ENCODE data around the gene UBAC2. TPM values are rescaled to one million over a fixed set of nuclear protein-coding genes. Genes with fewer than 3 reads are reported as not detected.
A peak's percentile ranks its signal among the peaks of the same experiment; 100 is the strongest.

The UBAC2 gene
- polyA plus RNA-seq, 4 donors, result 56.2 to 92.6 (median 76.0) TPM

- peaks cover 0 to 9% (median 0%) of the 10 kb centered on the region in 3 donors for H3K36me3 ChIP-seq (ENCODE audit: control insufficient read depth in 3 of 3, insufficient read depth in 2 of 3, low read depth in 1 of 3, low read length in 3 of 3)
- WGBS, 3 donors, result 79 to 94% (median 93%) methylated on average over 8 of the region's 8 CpGs
- no peak for FAIRE-seq
- peak overlapping the region in 1 of 3 donors; percentile 44 for H3K27ac ChIP-seq (ENCODE audit: low read depth in 1 of 3, low read length in 2 of 3)
- no peak for DNase-seq
- no peaks in the 10 kb centered on the region for H3K27me3 ChIP-seq (ENCODE audit: control insufficient read depth in 3 of 3, insufficient read depth in 3 of 3, low read length in 3 of 3)
- no peaks in the 10 kb centered on the region for H3K9me3 ChIP-seq (ENCODE audit: control insufficient read depth in 2 of 2, insufficient read depth in 1 of 2, low read depth in 1 of 2, low read length in 1 of 2)
- H3K4me1 ChIP-seq (ENCODE audit: control insufficient read depth in 3 of 3, insufficient read depth in 2 of 3, low read depth in 1 of 3, low read length in 2 of 3), result peaks cover 0 to 6% (median 5%) of the 10 kb centered on the region in 3 donors
- no peak overlapping the region for H3K4me3 ChIP-seq (ENCODE audit: low read depth in 1 of 3, low read length in 3 of 3)
Measured at GRCh38 chr13:99221567-99222239, 21.0 kb downstream of the UBAC2 start.

- no peak overlapping the region for H3K27ac ChIP-seq (ENCODE audit: low read depth in 1 of 3, low read length in 2 of 3)
- H3K4me3 ChIP-seq (ENCODE audit: low read depth in 1 of 3, low read length in 3 of 3), result no peak overlapping the region
- DNase-seq, result no peak
- H3K9me3 ChIP-seq (ENCODE audit: control insufficient read depth in 2 of 2, insufficient read depth in 1 of 2, low read depth in 1 of 2, low read length in 1 of 2), result no peaks in the 10 kb centered on the region
- WGBS, 3 donors, result 19 to 46% (median 25%) methylated on average over 1 of the region's 1 CpG
- H3K27me3 ChIP-seq (ENCODE audit: control insufficient read depth in 3 of 3, insufficient read depth in 3 of 3, low read length in 3 of 3), result no peaks in the 10 kb centered on the region
- peaks cover 0 to 4% (median 2%) of the 10 kb centered on the region in 3 donors for H3K36me3 ChIP-seq (ENCODE audit: control insufficient read depth in 3 of 3, insufficient read depth in 2 of 3, low read depth in 1 of 3, low read length in 3 of 3)
- peaks cover 0 to 10% (median 9%) of the 10 kb centered on the region in 3 donors for H3K4me1 ChIP-seq (ENCODE audit: control insufficient read depth in 3 of 3, insufficient read depth in 2 of 3, low read depth in 1 of 3, low read length in 2 of 3)
- FAIRE-seq, result no peak
Measured at GRCh38 chr13:99223587-99223986, 22.9 kb downstream of the UBAC2 start.

- no peaks in the 10 kb centered on the region for H3K27me3 ChIP-seq (ENCODE audit: control insufficient read depth in 3 of 3, insufficient read depth in 3 of 3, low read length in 3 of 3)
- 60 to 70% (median 66%) methylated on average over 2 of the region's 2 CpGs for WGBS, 3 donors
- H3K36me3 ChIP-seq (ENCODE audit: control insufficient read depth in 3 of 3, insufficient read depth in 2 of 3, low read depth in 1 of 3, low read length in 3 of 3), result peaks cover 0 to 4% (median 2%) of the 10 kb centered on the region in 3 donors
- peak overlapping the region in 2 of 3 donors; percentile 32 to 40 for H3K27ac ChIP-seq (ENCODE audit: low read depth in 1 of 3, low read length in 2 of 3)
- no peaks in the 10 kb centered on the region for H3K9me3 ChIP-seq (ENCODE audit: control insufficient read depth in 2 of 2, insufficient read depth in 1 of 2, low read depth in 1 of 2, low read length in 1 of 2)
- no peak overlapping the region for H3K4me3 ChIP-seq (ENCODE audit: low read depth in 1 of 3, low read length in 3 of 3)
- DNase-seq, result no peak
- FAIRE-seq, result no peak
- H3K4me1 ChIP-seq (ENCODE audit: control insufficient read depth in 3 of 3, insufficient read depth in 2 of 3, low read depth in 1 of 3, low read length in 2 of 3), result peaks cover 0 to 12% (median 9%) of the 10 kb centered on the region in 3 donors
Measured at GRCh38 chr13:99224021-99224420, 23.4 kb downstream of the UBAC2 start.

GRCh38 chr13:99225078-99225477, 24.4 kb downstream of the UBAC2 start:
- Histone ChIP-seq H3K27ac (ENCODE audit: low read depth in 1 of 3, low read length in 2 of 3) (no peak overlapping the region), H3K4me1 (ENCODE audit: control insufficient read depth in 3 of 3, insufficient read depth in 2 of 3, low read depth in 1 of 3, low read length in 2 of 3) (peaks cover 0 to 15% (median 9%) of the 10 kb centered on the region in 3 donors), H3K36me3 (ENCODE audit: control insufficient read depth in 3 of 3, insufficient read depth in 2 of 3, low read depth in 1 of 3, low read length in 3 of 3) (peaks cover 0 to 4% (median 2%) of the 10 kb centered on the region in 3 donors), H3K9me3 (ENCODE audit: control insufficient read depth in 2 of 2, insufficient read depth in 1 of 2, low read depth in 1 of 2, low read length in 1 of 2) (no peaks in the 10 kb centered on the region), H3K27me3 (ENCODE audit: control insufficient read depth in 3 of 3, insufficient read depth in 3 of 3, low read length in 3 of 3) (no peaks in the 10 kb centered on the region), H3K4me3 (ENCODE audit: low read depth in 1 of 3, low read length in 3 of 3) (no peak overlapping the region)
- WGBS, 3 donors, result 69 to 80% (median 72%) methylated on average over 4 of the region's 4 CpGs
- no peak for FAIRE-seq
- DNase-seq, result no peak

GRCh38 chr13:99226513-99226912, 25.9 kb downstream of the UBAC2 start:
- H3K4me1 ChIP-seq (ENCODE audit: control insufficient read depth in 3 of 3, insufficient read depth in 2 of 3, low read depth in 1 of 3, low read length in 2 of 3), result peaks cover 0 to 15% (median 9%) of the 10 kb centered on the region in 3 donors
- no peak for FAIRE-seq

GRCh38 chr13:99227331-99227900, 26.8 kb downstream of the UBAC2 start:
- no peak for FAIRE-seq

More at GRCh38 chr13:99226513-99226912, 25.9 kb downstream of the UBAC2 start:
- H3K27me3 ChIP-seq (ENCODE audit: control insufficient read depth in 3 of 3, insufficient read depth in 3 of 3, low read length in 3 of 3), result no peaks in the 10 kb centered on the region
- 72 to 79% (median 78%) methylated on average over 2 of the region's 2 CpGs for WGBS, 3 donors
- no peaks in the 10 kb centered on the region for H3K9me3 ChIP-seq (ENCODE audit: control insufficient read depth in 2 of 2, insufficient read depth in 1 of 2, low read depth in 1 of 2, low read length in 1 of 2)
- H3K4me3 ChIP-seq (ENCODE audit: low read depth in 1 of 3, low read length in 3 of 3), result no peak overlapping the region
- DNase-seq, result no peak
- H3K27ac ChIP-seq (ENCODE audit: low read depth in 1 of 3, low read length in 2 of 3), result no peak overlapping the region
- H3K36me3 ChIP-seq (ENCODE audit: control insufficient read depth in 3 of 3, insufficient read depth in 2 of 3, low read depth in 1 of 3, low read length in 3 of 3), result peaks cover 0 to 4% (median 2%) of the 10 kb centered on the region in 3 donors

GRCh38 chr13:99227909-99228688, 27.4 kb downstream of the UBAC2 start:
- FAIRE-seq (no peak), DNase-seq (no peak)
- no peaks in the 10 kb centered on the region for H3K27me3 ChIP-seq (ENCODE audit: control insufficient read depth in 3 of 3, insufficient read depth in 3 of 3, low read length in 3 of 3)
- 73 to 91% (median 88%) methylated on average over 14 to 15 of the region's 15 CpGs for WGBS, 3 donors
- peaks cover 0 to 15% (median 9%) of the 10 kb centered on the region in 3 donors for H3K4me1 ChIP-seq (ENCODE audit: control insufficient read depth in 3 of 3, insufficient read depth in 2 of 3, low read depth in 1 of 3, low read length in 2 of 3)
- peaks cover 0 to 7% (median 2%) of the 10 kb centered on the region in 3 donors for H3K36me3 ChIP-seq (ENCODE audit: control insufficient read depth in 3 of 3, insufficient read depth in 2 of 3, low read depth in 1 of 3, low read length in 3 of 3)
- H3K27ac ChIP-seq (ENCODE audit: low read depth in 1 of 3, low read length in 2 of 3), result peak overlapping the region in 1 of 3 donors; percentile 32
- no peak overlapping the region for H3K4me3 ChIP-seq (ENCODE audit: low read depth in 1 of 3, low read length in 3 of 3)
- no peaks in the 10 kb centered on the region for H3K9me3 ChIP-seq (ENCODE audit: control insufficient read depth in 2 of 2, insufficient read depth in 1 of 2, low read depth in 1 of 2, low read length in 1 of 2)

More at GRCh38 chr13:99227331-99227900, 26.8 kb downstream of the UBAC2 start:
- Histone ChIP-seq H3K36me3 (ENCODE audit: control insufficient read depth in 3 of 3, insufficient read depth in 2 of 3, low read depth in 1 of 3, low read length in 3 of 3) (peaks cover 0 to 4% (median 2%) of the 10 kb centered on the region in 3 donors), H3K27ac (ENCODE audit: low read depth in 1 of 3, low read length in 2 of 3) (peak overlapping the region in 1 of 3 donors; percentile 32), H3K9me3 (ENCODE audit: control insufficient read depth in 2 of 2, insufficient read depth in 1 of 2, low read depth in 1 of 2, low read length in 1 of 2) (no peaks in the 10 kb centered on the region), H3K27me3 (ENCODE audit: control insufficient read depth in 3 of 3, insufficient read depth in 3 of 3, low read length in 3 of 3) (no peaks in the 10 kb centered on the region), H3K4me3 (ENCODE audit: low read depth in 1 of 3, low read length in 3 of 3) (no peak overlapping the region), H3K4me1 (ENCODE audit: control insufficient read depth in 3 of 3, insufficient read depth in 2 of 3, low read depth in 1 of 3, low read length in 2 of 3) (peaks cover 0 to 15% (median 9%) of the 10 kb centered on the region in 3 donors)
- WGBS, 3 donors, result 73 to 85% (median 77%) methylated on average over 6 of the region's 6 CpGs
- DNase-seq, result no peak

Data from small intestine (tissue), 7 donors.